ENCODE results near the gene GABRG3.

GRCh38 chr15:27249760-27250109, 278.8 kb downstream of the GABRG3 start:
- TF ChIP-seq REST (IDR thresholded peaks at IDR 0.05; ENCODE audit: insufficient read depth in 1 of 2, low read depth in 2 of 2, low read length in 2 of 2) (no peak), POLR2AphosphoS5 (IDR thresholded peaks at IDR 0.05; ENCODE audit: low read depth, low read length) (no peak), FOXP2 (optimal IDR thresholded peaks at IDR 0.05; ENCODE audit: borderline replicate concordance, extremely low read depth, extremely low read length, insufficient read depth) (no peak)

All from PFSK-1 (cell line).